Stromal cell of bone marrow (primary cell): ENCODE results near the gene RDH13.
"Not testable (repeated sequence)": the region's sequence is repeated elsewhere in the genome, so short reads cannot be mapped to it uniquely, and the experiment has no call there.

ENCODE experiments used
- DNase-seq: peaks from one replicate; pipeline ENCODE4 v3.0.0-alpha.2; 2012; ENCODE audit warnings: low read depth

Gene RDH13

DNA sequence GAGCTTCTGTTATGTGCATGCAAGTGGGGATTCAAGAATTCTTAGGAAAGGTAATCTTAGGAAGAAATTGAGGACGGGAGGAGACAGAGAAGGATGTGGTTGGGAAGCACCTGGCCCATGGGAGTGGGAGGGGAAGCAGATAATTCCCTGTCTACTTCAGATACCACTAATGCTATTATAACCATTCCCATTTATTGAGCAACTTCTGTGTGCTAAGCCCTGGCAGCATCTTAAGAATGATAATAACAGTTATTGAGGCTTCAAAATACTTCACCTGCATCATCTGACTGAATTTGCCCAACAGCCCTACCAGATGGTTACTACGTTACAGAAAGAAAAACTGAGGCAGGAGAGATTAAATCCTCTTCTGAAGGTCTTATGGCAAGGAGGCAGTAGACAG, 14.2 kb upstream of the RDH13 start:
- no peak for DNase-seq

DNA sequence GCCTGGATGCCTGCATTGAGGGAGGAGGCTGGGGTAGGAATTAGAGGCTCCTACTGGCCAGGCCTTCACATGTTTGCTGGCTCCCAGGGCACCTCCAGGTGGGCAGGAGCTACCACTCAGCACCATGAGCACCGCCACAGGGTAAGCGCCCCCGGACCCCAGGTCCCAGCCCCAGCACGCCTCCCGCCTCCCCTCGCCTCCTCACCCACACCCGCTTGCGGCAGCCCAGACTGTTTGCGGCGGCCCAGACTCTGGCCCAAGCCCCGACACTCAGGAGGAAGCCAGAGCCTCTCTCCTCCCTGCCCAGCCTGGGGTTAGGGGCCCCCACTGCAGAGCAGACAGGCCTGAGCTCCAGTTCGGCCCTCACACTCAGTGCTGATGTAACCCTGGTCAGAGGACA, 13.4 kb upstream of the RDH13 start:
- DNase-seq: no peak

DNA sequence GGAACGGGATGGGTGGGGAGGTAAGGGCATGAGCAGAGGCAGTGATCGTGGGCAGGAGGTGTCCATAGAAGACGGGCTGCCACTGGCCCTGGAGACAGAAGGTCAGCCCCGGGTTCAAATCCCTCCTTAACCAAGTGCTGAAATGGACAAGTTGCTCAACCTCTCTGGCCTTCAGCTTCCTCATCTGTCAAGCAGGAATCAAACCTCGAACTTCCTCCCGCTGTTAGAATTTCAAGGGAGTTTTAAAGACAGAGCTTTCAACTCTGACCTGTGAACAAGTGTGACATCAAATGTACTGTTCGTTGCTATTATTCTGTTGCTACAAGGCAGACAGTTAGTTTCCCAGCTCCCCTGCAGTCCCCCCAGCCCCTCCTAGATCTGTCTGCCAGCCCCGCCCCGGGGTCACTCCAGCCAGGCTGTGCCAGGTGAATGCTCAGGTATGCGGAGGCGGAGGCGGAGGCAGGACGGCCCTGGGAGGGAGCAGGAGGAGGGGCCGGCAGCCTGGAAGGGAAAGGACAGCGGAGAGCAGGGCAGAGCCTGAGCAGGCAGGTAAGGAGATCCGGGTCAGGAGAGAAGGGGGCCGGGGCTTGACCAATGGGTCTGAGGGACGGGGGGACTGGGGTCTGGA, 12.5 kb upstream of the RDH13 start, which contains the start of gene EPS8L1:
Gene EPS8L1, plus strand, starts transcription at position 499 of the 628 bp plus-strand sequence. CDS start 576 bp downstream, outside the sequence.
- DNase-seq: no peak

DNA sequence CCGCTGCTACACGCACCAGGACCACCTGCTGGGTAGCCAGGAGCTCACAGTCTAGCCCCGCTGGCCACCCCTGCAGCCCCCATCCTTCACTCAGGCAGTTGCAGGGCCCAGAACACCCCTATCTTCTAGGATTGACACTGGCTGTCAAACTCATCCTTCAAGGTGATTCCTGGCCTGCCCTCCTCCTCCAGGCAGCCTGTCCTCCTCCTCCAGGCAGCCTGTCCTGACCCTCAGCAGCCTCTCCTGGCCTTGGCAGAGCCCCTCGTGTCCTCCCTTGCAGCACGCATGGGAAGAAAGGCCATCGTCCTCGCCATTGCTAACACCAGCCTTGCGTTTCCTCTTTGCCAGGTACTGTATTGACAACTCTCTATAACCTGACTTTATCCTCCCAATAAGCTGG, 9.0 kb upstream of the RDH13 start:
- DNase-seq: no peak

DNA sequence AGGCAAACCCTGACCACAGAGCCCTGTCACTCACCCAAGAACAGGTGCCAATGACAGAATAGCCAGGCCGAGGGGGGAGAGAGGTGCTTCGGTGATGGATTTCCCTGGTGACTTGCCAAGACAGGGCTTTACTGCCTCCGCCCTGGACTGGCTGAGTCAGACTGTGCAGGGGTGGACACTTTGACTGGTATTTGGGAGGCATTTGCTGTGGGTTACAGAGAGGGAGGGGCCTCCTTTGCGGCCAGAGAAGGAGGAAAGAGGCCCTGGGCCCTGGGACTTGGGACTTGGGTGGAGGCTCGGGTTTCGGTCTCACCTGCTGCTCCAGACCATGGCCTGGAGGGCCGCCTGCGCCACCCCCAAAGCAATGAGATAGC, 8.2 kb upstream of the RDH13 start:
- DNase-seq: peak; percentile 43

DNA sequence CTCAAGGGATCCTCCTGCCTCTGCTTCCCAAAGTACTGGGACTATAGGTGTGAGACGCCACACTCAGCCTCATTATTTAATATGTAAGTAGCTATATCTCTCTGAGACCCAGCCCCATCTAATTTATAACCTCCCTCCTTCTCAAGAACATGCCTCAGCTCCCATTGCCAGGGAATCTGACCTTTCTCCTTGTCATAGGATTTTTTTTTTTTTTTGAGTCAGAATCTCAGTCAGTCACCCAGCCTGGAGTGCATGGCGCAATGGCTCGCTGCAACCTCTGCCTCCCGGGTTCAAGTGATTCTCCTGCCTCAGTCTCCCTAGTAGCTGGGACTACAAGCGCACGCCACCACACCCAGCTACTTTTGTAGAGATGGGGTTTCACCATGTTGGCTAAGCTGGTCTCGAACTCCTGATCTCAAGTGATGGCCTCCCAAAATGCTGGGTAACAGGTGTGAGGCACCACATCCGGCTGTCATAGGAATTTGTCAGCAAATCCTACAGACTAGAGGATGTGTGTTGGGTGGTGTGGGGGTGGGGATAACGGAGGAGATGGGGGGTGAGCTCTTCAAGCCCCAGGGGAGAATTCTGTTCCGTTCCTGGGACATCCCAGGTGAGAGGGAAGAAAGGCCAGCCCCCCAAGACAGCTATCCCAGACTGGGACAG, 7.6 kb upstream of the RDH13 start:
- no peak for DNase-seq

DNA sequence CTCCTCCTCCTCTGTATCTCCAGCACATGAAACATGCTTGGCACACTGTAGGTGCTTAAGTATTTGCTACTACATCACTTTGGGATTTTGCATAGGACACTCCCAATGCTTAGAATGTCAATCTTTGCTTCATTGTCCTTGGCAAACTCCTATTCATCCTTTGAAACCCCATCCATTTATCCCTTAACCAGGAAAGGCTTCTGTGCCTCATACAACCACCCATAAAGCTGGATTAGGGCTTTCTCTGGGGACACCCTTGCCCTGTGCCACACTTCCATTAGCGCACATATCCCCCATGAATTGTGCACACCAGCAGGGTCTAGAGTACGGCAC, 6.9 kb upstream of the RDH13 start:
- DNase-seq: no peak

DNA sequence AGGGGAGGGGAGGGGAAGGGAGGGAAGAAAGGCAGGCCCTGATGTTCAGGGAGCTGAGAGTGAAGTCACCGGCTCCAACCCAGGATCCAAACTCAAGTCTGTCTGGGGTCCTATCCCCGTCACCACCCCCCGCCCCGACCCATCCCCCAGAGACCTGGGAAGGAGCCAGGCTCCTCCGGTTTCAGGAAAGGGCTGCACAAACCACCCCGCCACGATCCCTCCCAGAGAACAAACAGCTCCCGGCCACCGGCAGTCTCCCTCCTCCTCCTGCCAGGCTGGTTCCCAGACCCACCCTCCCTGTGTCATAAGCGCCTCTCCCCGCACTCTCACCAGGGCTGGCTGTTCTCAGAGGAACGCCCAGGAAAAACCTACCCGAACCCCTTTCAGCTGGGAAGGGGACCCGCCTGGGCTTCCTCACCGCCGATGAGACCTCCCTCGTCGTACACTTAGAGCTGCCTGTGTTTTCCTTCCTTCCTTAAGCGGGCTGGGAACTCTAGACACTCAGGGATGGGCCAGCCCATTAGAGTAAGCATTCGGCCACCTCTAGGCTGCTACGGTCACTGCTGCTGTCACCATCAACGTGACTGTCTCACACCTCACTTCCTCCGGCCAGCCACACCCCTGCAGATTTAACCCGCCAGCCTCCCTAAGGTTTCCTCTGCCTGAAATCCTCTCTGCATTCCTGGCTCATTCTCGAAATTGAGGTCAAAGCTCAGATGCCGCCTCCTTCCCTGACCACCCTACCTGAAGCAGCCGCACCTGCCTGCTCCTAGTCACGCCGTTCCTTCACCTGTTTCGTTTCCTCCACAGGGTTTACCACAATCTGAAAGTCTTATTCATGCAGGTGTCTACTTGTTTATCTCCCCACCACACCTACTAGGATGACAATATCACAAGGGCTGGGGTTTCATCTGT, 6.3 kb upstream of the RDH13 start:
- DNase-seq: no peak

DNA sequence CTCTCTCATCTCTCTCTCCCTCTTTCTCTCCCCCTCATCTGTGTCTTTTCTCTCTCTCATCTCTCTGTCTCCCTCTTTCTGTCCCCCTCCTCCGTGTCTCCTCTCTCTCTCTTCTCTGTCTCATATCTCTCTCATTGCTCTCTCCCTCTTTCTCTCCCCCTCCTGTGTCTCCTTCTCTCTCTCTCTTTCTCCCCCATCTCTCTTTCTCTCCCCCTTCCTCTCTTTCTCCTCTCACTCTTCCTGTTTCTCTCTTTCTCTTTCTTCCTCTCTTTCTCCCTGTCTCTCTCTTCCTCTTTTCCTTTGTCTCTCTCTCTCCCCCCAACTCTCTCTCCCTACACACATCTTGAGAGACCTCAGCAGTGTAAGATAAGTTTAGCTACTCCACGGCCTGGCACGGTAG, 4.9 kb upstream of the RDH13 start:
- no peak for DNase-seq

DNA sequence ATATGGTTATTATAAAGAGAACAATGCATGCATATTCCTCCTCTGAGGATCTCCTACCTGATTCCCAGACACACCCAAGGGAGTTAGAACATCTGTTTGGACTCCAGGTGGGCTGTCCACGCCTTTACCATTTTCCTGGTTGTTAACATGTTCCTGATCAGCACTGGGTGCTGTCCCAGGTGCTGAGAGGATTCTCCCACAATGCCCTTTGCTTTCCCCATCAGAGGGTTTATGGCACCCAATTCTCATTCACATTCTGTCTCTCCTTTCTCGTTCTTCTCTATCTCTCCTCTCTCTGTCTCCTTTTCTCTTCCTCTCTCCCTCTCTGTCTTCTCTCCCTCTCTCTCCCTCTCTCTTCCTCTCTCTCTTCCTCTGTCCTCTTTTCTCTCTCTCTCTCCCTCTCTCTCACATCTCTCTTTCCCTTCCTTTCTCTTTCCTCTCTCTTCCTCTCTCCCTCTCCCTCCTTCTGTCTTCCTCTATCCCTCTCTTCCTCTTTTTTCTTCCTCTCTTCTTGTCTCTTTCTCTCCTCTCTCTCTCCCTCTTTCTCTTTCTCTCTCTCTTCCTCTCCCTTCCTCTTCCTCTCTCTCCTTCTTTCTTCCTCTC, 3.3 kb upstream of the RDH13 start:
- no peak for DNase-seq

DNA sequence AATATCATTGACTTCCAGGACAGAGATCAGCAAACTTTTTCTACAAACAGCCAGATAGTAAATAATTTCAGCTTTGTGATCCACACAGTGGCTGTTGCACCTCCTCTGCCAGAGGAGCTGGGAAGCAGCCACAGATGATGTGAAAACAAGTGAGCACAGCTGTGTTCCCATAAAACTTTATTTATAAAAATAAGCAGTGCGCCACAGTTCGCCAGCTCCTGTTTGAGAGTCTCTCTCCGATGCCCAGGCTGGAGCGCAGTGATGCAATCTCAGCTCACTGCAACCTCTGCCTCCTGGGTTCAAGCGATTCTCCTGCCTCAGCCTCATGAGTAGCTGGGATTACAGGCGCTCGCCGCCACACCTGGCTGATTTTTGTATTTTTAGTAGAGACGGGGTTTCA, 2.6 kb upstream of the RDH13 start:
- not testable (repeated sequence) for DNase-seq

DNA sequence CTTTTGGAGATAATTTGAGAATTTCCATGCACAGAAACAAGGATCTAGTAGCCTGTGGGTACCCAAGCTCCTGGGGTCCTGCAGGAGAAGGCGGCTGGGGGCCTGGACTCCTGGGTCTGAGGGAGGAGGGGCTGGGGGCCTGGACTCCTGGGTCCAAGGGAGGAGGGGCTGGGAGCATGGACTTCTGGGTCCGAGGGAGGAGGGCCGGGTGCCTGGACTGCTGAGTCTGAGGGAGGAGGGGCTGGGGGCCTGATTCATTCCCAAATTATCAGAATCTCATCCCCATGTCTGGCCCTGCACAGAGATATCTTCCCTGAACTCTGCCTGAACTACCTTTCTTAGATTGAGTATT, 520 bp upstream of the RDH13 start:
- DNase-seq: no peak

DNA sequence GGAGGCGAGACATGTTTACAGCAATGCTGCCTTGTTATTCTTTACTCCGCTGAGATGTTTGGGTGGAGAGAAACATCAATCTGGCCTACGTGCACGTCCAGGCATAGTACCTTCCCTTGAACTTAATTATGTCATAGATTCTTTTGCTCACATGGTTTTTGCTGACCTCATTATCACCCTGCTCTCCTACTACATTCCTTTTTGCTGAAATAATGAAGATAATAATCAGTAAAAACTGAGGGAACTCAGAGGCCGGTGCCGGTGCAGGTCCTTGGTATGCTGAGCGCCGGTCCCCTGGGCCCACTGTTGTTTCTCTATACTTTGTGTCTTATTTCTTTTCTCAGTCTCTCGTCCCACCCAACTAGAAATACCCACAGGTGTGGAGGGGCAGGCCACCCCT, 2.7 kb downstream of the RDH13 start:
- not testable (repeated sequence) for DNase-seq

DNA sequence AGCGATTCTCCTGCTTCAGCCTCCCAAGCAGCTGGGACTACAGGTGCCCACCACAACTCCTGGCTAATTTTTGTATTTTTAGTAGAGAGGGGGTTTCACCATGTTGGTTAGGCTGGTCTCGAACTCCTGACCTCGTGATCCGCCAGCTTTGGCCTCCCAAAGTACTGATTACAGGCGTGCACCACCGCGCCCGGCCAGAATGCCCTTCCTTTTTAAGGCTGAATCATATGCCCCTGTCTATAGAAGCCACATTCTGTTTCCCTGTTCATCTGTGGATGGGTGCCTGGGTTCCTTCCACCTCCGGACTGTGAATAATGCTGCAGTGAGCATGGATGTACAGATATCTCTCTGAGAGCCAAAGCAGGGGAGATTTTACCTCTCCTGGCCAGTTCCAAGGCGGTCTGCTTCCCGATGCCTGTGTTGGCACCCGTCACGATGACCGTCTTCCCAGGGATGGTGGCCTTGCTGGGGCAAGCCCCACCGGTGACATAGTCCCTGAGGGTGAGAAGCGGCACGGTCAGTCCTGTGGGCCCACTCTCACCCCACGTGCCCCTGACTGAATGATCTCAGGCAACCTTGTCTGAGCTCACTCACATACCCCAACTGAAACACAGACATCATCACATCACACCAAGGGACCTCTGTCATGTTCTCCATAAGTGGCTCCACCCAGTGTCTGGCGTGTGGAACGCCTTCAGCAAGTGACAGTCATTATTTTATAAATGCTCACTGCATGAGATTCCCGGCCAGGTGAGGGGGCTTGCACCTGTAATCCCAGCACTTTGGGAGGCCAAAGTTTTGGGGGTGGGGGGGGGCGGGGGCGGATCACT, 4.0 kb downstream of the RDH13 start:
- no peak for DNase-seq

DNA sequence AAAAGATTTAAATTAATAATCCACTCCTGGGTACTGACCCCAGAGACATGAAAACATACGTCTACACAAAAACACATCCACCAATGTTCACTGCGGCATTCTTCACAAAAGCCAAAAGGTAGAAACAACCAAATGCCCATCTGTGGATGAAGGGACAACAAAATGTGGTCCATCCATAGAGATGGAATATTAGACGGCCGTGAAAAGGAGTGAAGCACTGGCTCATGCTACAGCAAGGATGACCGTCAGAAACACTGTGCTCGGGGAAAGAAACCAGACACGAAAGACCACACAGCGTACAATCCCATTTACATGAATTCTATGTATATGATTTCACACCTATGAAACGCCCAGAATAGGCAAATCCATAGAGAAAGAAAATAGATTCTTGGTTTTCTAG, 6.1 kb downstream of the RDH13 start:
- DNase-seq: no peak

DNA sequence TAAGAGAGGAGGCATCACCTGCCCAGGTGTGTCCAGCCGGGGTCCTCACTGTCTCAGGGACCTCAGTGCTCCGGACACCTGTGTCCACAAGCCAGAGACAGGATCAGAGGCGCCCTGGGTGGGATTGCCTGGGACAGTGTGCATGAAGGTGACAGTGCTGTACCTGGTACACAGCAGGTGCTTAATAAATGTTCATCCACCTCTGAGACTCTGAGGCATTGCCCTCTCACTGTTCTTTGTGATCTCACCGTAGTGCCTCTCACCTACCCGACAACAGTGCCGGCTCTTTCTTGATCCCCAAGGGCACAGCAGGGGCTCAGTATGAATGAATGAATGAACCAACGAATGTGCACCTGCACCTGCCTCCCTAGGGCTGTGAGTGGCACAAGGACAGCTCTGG, 9.2 kb downstream of the RDH13 start:
- no peak for DNase-seq

DNA sequence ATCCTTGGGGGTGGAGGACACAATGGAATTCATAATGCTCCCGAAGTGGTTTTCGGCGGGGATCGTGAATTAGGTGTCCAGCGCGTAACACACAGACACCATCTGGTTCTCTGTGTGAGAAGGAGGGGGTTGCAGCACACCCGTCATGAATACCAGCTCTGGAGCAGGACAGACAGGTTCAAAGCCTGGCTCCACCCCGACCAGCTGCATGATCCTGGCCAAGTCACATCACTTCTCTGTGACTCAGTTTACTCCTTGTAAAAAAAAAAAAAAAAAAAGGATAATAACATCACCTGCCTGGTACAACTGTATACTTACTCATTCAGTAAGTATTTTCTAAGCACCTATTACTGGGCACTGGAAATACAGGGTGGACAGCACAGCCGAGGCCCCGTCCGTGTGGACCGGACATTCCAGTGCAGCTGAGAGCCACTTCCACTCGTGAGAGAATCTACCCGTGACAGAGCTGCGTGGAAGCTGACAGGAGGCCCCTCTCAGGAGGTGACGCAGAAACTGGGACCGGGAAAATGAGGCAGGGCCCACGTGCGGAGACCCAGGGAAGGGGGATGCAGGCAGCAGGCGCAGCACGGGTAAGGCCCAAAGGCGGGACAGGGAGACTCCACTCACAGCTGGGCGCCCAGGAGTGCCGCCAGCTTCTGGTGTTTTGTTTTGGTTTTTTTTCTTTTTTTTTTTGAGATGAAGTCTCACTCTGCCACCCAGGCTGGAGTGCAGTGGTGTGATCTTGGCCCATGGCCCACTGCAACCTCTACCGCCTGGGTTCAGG, 12.0 kb downstream of the RDH13 start:
- DNase-seq: no peak

DNA sequence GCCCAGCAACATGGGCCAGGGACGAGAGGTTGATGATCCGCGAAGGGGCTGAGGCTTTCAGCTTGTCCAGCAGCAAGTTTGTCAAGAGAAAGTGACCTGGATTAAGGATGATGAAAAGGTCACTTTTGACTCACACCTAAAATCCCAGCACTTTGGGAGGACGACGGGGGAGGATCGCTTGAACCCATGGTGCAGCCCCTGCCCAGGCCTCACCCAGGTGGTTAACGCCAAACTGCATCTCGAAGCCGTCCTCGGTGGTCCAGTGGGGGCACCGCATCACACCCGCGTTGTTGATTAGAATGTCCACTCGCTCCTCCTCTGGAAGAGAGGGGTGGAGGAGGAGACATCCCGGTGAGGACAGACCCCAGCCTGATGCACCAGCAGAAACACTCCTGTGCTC, 14.5 kb downstream of the RDH13 start:
- DNase-seq: no peak

DNA sequence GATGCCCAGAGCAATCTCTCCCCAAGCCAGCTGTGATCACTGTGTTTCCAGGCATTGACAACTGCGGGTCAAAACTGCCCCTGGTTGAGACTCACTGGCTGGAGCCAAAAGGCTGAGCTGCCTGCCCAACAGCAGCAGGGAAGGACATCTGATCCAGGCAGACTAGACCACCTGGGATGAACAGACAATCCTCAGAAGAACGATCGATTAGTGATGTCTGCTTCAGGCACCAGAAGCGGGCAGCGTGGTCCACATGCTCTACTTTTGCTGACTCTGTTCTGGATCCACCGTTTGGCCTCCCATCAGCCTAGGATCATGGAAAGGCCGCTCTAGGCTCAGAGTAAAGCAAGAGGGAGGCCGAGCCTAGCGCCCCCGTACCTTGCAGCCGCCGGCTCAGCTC, 15.0 kb downstream of the RDH13 start:
- no peak for DNase-seq

DNA sequence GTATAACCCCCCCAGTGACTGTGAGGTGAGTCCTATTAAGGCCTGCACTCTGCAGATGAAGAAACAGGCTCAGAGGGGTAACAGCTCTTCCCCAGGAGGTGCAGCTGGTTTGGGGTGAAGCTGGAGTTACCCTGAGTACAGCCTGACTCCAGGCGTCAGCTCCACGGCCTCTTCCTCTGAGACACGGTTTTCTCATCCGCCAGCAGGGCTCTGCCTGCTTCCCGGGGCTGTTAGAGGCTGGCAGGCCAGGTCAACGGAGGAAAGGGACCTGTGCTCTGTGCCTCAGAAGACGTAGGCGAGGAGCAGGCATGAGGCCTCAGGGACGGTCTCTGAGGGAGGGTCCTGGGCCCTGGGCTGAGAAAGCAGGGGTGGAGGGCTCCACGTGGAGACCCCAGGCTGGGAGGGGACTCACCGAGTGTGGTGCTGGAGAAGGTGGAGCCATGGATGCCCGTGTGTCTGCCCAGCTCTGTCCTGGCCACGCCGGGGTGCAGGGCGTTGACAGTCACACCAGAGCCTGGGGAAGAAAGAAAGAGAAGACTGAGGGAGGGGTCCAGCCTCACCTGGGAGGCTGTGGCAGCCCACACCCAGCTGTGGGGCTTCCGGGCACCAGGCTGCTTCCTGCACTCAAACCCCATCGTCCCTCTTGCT, 15.8 kb downstream of the RDH13 start:
- no peak for DNase-seq
